Activated T-cell treated with anti-CD3 and anti-CD28 coated beads for 4 hours (primary cell): ENCODE results near the gene RITA1.
"Not testable (repeated sequence)": the region's sequence is repeated elsewhere in the genome, so short reads cannot be mapped to it uniquely, and the experiment has no call there.

Experiments used
- DNase-seq: peaks from one replicate; pipeline ENCODE4 v3.0.0-alpha.2; 2020

Gene RITA1

GRCh38 chr12:113206802-113207201 is 21.3 kb downstream of the RITA1 start:
- not testable (repeated sequence) for DNase-seq

GRCh38 chr12:113207613-113208040 is 22.1 kb downstream of the RITA1 start:
- no peak for DNase-seq

GRCh38 chr12:113208041-113208934 is 22.8 kb downstream of the RITA1 start:
- peak; percentile 14 for DNase-seq

GRCh38 chr12:113211160-113211559 is 25.6 kb downstream of the RITA1 start:
- DNase-seq: no peak

GRCh38 chr12:113214895-113215400 is 29.4 kb downstream of the RITA1 start:
- DNase-seq: no peak

- DNase-seq: no peak
Measured at GRCh38 chr12:113216027-113216426, 30.5 kb downstream of the RITA1 start.

- DNase-seq: no peak
Measured at GRCh38 chr12:113220593-113221180, 35.2 kb downstream of the RITA1 start.

- peak; percentile 98 for DNase-seq
Measured at GRCh38 chr12:113221181-113221996, 35.9 kb downstream of the RITA1 start, which contains the start of gene TPCN1. TSS of gene TPCN1 (plus strand) at chr12:113221464. CDS start at chr12:113226853, 5,389 bp downstream.

GRCh38 chr12:113221997-113222729 is 36.6 kb downstream of the RITA1 start:
- no peak for DNase-seq

GRCh38 chr12:113222730-113223531 is 37.4 kb downstream of the RITA1 start:
- no peak for DNase-seq

GRCh38 chr12:113224955-113225354 is 39.4 kb downstream of the RITA1 start:
- no peak for DNase-seq

GRCh38 chr12:113226696-113227568 is 41.4 kb downstream of the RITA1 start:
- DNase-seq: no peak

GRCh38 chr12:113227686-113228391 is 42.3 kb downstream of the RITA1 start:
- DNase-seq: no peak

- DNase-seq: no peak
Measured at GRCh38 chr12:113228394-113229028, 43.0 kb downstream of the RITA1 start.

GRCh38 chr12:113230315-113231234 is 45.1 kb downstream of the RITA1 start:
- no peak for DNase-seq

- no peak for DNase-seq
Measured at GRCh38 chr12:113231235-113232088, 45.9 kb downstream of the RITA1 start.
